Thyroid gland (tissue), 4 donors: ENCODE measurements around the gene LYPD6B.

Source experiments
- POLR2A ChIP-seq, 2 donors: fragments of 450-650 bp; IDR thresholded peaks; one replicate each; pipeline ENCODE4 v1.6.1; 2017; ENCODE audit warnings: antibody characterized with exemption in 2 of 2, mild to moderate bottlenecking in 2 of 2, moderate library complexity in 1 of 2
- TF ChIP-seq, protein P1 (sequence below), 6 experiments: fragments of 200-600 bp in 3 of 6; fragments of 450-650 bp in 3 of 6; sonication (generic) in 3 of 6; IDR thresholded peaks; one replicate each; pipeline ENCODE4 v1.5.1; 2016 to 2019; ENCODE audit warnings: antibody characterized with exemption in 6 of 6, mild to moderate bottlenecking in 2 of 6, inconsistent platforms in 1 of 6, moderate library complexity in 1 of 6

GRCh38 chr2:149039213-149039724 is 770 bp downstream of the LYPD6B start:
- TF ChIP-seq POLR2A (IDR thresholded peaks at IDR 0.05) = no peak
- TF ChIP-seq, protein P1, sequence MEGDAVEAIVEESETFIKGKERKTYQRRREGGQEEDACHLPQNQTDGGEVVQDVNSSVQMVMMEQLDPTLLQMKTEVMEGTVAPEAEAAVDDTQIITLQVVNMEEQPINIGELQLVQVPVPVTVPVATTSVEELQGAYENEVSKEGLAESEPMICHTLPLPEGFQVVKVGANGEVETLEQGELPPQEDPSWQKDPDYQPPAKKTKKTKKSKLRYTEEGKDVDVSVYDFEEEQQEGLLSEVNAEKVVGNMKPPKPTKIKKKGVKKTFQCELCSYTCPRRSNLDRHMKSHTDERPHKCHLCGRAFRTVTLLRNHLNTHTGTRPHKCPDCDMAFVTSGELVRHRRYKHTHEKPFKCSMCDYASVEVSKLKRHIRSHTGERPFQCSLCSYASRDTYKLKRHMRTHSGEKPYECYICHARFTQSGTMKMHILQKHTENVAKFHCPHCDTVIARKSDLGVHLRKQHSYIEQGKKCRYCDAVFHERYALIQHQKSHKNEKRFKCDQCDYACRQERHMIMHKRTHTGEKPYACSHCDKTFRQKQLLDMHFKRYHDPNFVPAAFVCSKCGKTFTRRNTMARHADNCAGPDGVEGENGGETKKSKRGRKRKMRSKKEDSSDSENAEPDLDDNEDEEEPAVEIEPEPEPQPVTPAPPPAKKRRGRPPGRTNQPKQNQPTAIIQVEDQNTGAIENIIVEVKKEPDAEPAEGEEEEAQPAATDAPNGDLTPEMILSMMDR (IDR thresholded peaks at IDR 0.05) = no peak
